GM23338 (cell line): ENCODE results near the gene FLNB. TPM values are rescaled to one million over a fixed set of nuclear protein-coding genes. Genes with fewer than 3 reads are reported as not detected.

Experiments used
- ATAC-seq: fragments of 200-7000 bp; cut with Tn5 transposase; 3 replicates; pipeline ENCODE4 v1.9.1; 2020
- DNase-seq: peaks from one replicate; pipeline ENCODE4 v3.0.0-alpha.2; 2015; ENCODE audit warnings: low spot score
- H2AFZ ChIP-seq: fragments of 200-600 bp; sonication (generic); 2 replicates; pipeline ENCODE4 v1.8.0; 2016; ENCODE audit warnings: antibody characterized with exemption, mild to moderate bottlenecking, moderate library complexity
- H3F3A ChIP-seq: fragments of 200-600 bp; sonication (generic); replicated peaks from 2 replicates; pipeline ENCODE4 v1.8.0; 2017; ENCODE audit warnings: antibody characterized with exemption, mixed run types, low read depth
- H3K27ac ChIP-seq: fragments of 200-600 bp; sonication (generic); 2 replicates; pipeline ENCODE4 v1.6.1; 2016; ENCODE audit warnings: low read depth
- H3K27me3 ChIP-seq: fragments of 200-600 bp; sonication (generic); 2 replicates; pipeline ENCODE4 v1.8.0; 2016; ENCODE audit warnings: mild to moderate bottlenecking, mixed run types, moderate library complexity; ENCODE audit not compliant: insufficient read depth
- H3K36me3 ChIP-seq: fragments of 200-600 bp; sonication (generic); 2 replicates; pipeline ENCODE4 v1.8.0; 2016; ENCODE audit warnings: mild to moderate bottlenecking; ENCODE audit not compliant: insufficient read depth
- H3K4me1 ChIP-seq: fragments of 200-600 bp; sonication (generic); 2 replicates; pipeline ENCODE4 v1.8.0; 2016; ENCODE audit warnings: mild to moderate bottlenecking, moderate library complexity; ENCODE audit not compliant: insufficient read depth
- H3K4me2 ChIP-seq: fragments of 200-600 bp; sonication (generic); 2 replicates; pipeline ENCODE4 v1.7.1; 2017; ENCODE audit warnings: mixed run types
- H3K4me3 ChIP-seq: fragments of 200-600 bp; sonication (generic); 2 replicates; pipeline ENCODE4 v1.6.1; 2016; ENCODE audit warnings: mixed run types
- H3K79me2 ChIP-seq: fragments of 200-600 bp; sonication (generic); replicated peaks from 2 replicates; pipeline ENCODE4 v1.8.0; 2017; ENCODE audit warnings: mild to moderate bottlenecking; ENCODE audit not compliant: insufficient read depth
- H3K9me2 ChIP-seq: fragments of 200-600 bp; sonication (generic); 2 replicates; pipeline ENCODE4 v1.8.0; 2017; ENCODE audit not compliant: insufficient read depth
- H4K20me1 ChIP-seq: fragments of 200-600 bp; sonication (generic); replicated peaks from 2 replicates; pipeline ENCODE4 v1.8.0; 2017; ENCODE audit warnings: mild to moderate bottlenecking; ENCODE audit not compliant: insufficient read depth
- H3K27ac Mint-ChIP-seq: 2 replicates; pipeline ENCODE4 v1.8.0; 2020; ENCODE audit warnings: inconsistent platforms, mild to moderate bottlenecking, moderate library complexity, mixed read lengths
- H3K27me3 Mint-ChIP-seq: 3 replicates; pipeline ENCODE4 v1.8.0; 2022; ENCODE audit warnings: low read depth, mild to moderate bottlenecking, moderate library complexity, mixed read lengths, inconsistent platforms; ENCODE audit not compliant: insufficient read depth, poor library complexity
- H3K36me3 Mint-ChIP-seq: 3 replicates; pipeline ENCODE4 v1.8.0; 2021; ENCODE audit warnings: low read depth, mild to moderate bottlenecking, inconsistent platforms, moderate library complexity, mixed read lengths
- H3K4me1 Mint-ChIP-seq: 3 replicates; pipeline ENCODE4 v1.8.0; 2020; ENCODE audit warnings: mild to moderate bottlenecking, inconsistent platforms, mixed read lengths
- H3K4me3 Mint-ChIP-seq: 3 replicates; pipeline ENCODE4 v1.8.0; 2021; ENCODE audit warnings: moderate library complexity, mild to moderate bottlenecking, inconsistent platforms, mixed read lengths
- H3K9me3 Mint-ChIP-seq: 3 replicates; pipeline ENCODE4 v1.8.0; 2020; ENCODE audit warnings: moderate library complexity, mild to moderate bottlenecking, inconsistent platforms, mixed read lengths
- CREB1 ChIP-seq: fragments of 250-450 bp; sonication (Bioruptor Pico); IDR thresholded peaks from 2 replicates; pipeline ENCODE4 v1.5.0; 2020; ENCODE audit warnings: low read depth, mild to moderate bottlenecking, moderate library complexity
- CTCF ChIP-seq, 2 experiments: fragments of 200-600 bp in 1 of 2; sonication (generic) in 1 of 2; conservative IDR thresholded peaks; 2 replicates each; pipeline versions ENCODE4 v1.5.1 to v1.6.1; 2016 to 2017; ENCODE audit warnings: antibody characterized with exemption in 2 of 2, low read depth in 2 of 2, mild to moderate bottlenecking in 2 of 2, moderate library complexity in 1 of 2
- ETS1 ChIP-seq: IDR thresholded peaks from 2 replicates; pipeline ENCODE4 v1.6.1; 2016; ENCODE audit warnings: antibody characterized with exemption
- EZH2 ChIP-seq: fragments of 200-600 bp; sonication (generic); IDR thresholded peaks from one replicate; pipeline ENCODE4 v1.8.0; 2017; ENCODE audit warnings: antibody characterized with exemption, mild to moderate bottlenecking, low read depth; ENCODE audit not compliant: unreplicated experiment
- EZH2phosphoT487 ChIP-seq: fragments of 200-600 bp; sonication (generic); IDR thresholded peaks from one replicate; pipeline ENCODE4 v1.8.1; 2018; ENCODE audit warnings: antibody characterized with exemption; ENCODE audit not compliant: unreplicated experiment
- JUNB ChIP-seq: IDR thresholded peaks from one replicate; pipeline ENCODE4 v1.6.1; 2016; ENCODE audit warnings: antibody characterized with exemption; ENCODE audit not compliant: unreplicated experiment
- NANOG ChIP-seq: IDR thresholded peaks from 2 replicates; pipeline ENCODE4 v1.6.1; 2016; ENCODE audit warnings: antibody characterized with exemption, borderline replicate concordance
- POLR2AphosphoS5 ChIP-seq: IDR thresholded peaks from 2 replicates; pipeline ENCODE4 v1.6.1; 2016; ENCODE audit warnings: antibody characterized with exemption, low read depth
- REST ChIP-seq: IDR thresholded peaks from one replicate; pipeline ENCODE4 v1.6.1; 2018; ENCODE audit warnings: antibody characterized with exemption; ENCODE audit not compliant: unreplicated experiment
- STAT1 ChIP-seq: IDR thresholded peaks from one replicate; pipeline ENCODE4 v1.6.1; 2016; ENCODE audit warnings: antibody characterized with exemption; ENCODE audit not compliant: unreplicated experiment
- ZNF114 ChIP-seq: fragments of 250-450 bp; sonication (Bioruptor Pico); IDR thresholded peaks from 2 replicates; pipeline ENCODE4 v1.5.0; 2020; ENCODE audit warnings: mild to moderate bottlenecking, moderate library complexity
- ZNF331 ChIP-seq: fragments of 250-450 bp; sonication (Bioruptor Pico); IDR thresholded peaks from 2 replicates; pipeline ENCODE4 v1.5.0; 2020; ENCODE audit warnings: low read depth, mild to moderate bottlenecking, moderate library complexity
- ZNF462 ChIP-seq: fragments of 250-450 bp; sonication (Bioruptor Pico); IDR thresholded peaks from 2 replicates; pipeline ENCODE4 v1.5.0; 2020; ENCODE audit warnings: mild to moderate bottlenecking, moderate library complexity
- polyA plus RNA-seq: library from polyadenylated mRNA; unstranded; fragments of >200 nt; fragmentation: Nextera tagmentation; extraction: Ambion mirVana; gene quantifications from 2 replicates; pipeline ENCODE4 v1.2.1, GENCODE V29; 2016
- total RNA-seq: library from RNA; depleted of rRNA; stranded (reverse); fragments of >200 nt; shearing (Covaris generic); gene quantifications from 2 replicates; pipeline ENCODE4 v1.2.3, GENCODE V29; 2014

FLNB gene
- total and polyA plus RNA-seq, 2 experiments from 2014 or later, result 39.7 to 179 TPM

GRCh38 chr3:58101499-58102389 is 93.5 kb downstream of the FLNB start:
- Histone ChIP-seq H3F3A (no peaks in the 10 kb centered on the region), H4K20me1 (peaks cover 4% of the 10 kb centered on the region), H3K79me2 (no peaks in the 10 kb centered on the region), H3K4me2 (no peak overlapping the region), H3K4me3 (no peak overlapping the region), H3K4me1 (no peaks in the 10 kb centered on the region), H3K36me3 (peaks cover 42% of the 10 kb centered on the region), H3K27me3 (no peaks in the 10 kb centered on the region), H3K27ac (no peak overlapping the region), H3K9me2 (no peaks in the 10 kb centered on the region), H2AFZ (no peak overlapping the region)
- ATAC-seq (no peak), DNase-seq (no peak)
- no peak for TF ChIP-seq EZH2
- TF ChIP-seq CTCF (conservative IDR thresholded peaks at IDR 0.05; ENCODE audit: low read depth in 2 of 2), result no peak
- no peak for TF ChIP-seq ZNF331
- TF ChIP-seq CREB1, result no peak
- TF ChIP-seq ZNF462 (CRISPR knock-in tag), result no peak
- no peak for TF ChIP-seq STAT1
- TF ChIP-seq REST, result no peak
- TF ChIP-seq ETS1, result no peak
- TF ChIP-seq POLR2AphosphoS5, result no peak
- TF ChIP-seq JUNB, result no peak
- TF ChIP-seq EZH2phosphoT487, result no peak
- no peak for TF ChIP-seq ZNF114 (CRISPR knock-in tag)
- no peak for TF ChIP-seq NANOG
- Mint-ChIP-seq H3K36me3 (peaks cover 68% of the 10 kb centered on the region), H3K4me1 (no peaks in the 10 kb centered on the region), H3K27me3 (no peaks in the 10 kb centered on the region), H3K9me3 (no peaks in the 10 kb centered on the region), H3K27ac (no peak overlapping the region), H3K4me3 (no peak overlapping the region)
